Prostate gland (tissue), 2 donors: ENCODE data around the gene TRAF3IP3.

ENCODE experiments used
- POLR2A ChIP-seq: fragments of 450-650 bp; IDR thresholded peaks from one replicate; pipeline ENCODE4 v1.6.1; 2016; ENCODE audit warnings: antibody characterized with exemption, mild to moderate bottlenecking
- TF ChIP-seq, protein P1 (sequence below), 4 experiments: fragments of 200-600 bp in 2 of 4; fragments of 450-650 bp in 2 of 4; sonication (generic) in 2 of 4; IDR thresholded peaks; 1 replicate in 3 of 4; 2 replicates in 1 of 4; pipeline ENCODE4 v1.5.1; 2016 to 2019; ENCODE audit warnings: antibody characterized with exemption in 4 of 4, mild to moderate bottlenecking in 2 of 4, moderate library complexity in 2 of 4

DNA sequence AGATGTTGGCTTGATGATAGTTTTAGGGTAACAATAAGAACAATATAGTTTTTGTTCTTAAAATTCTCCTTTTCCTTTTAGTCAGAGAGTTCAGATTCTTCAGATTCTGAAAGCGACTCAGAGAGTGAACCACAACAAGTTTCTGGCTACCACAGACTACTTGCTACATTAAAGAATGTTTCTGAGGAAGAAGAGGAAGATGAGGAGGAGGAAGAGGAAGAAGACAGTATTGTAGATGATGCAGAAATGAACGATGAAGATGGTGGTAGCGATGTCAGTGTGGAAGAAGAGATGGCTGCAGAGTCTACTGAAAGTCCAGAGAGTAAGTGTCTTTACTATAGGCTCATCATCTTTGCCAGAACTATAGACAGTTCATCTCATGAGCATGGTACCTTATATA lies 74.9 kb downstream of the TRAF3IP3 start:
- TF ChIP-seq POLR2A, result no peak
- TF ChIP-seq, protein P1, sequence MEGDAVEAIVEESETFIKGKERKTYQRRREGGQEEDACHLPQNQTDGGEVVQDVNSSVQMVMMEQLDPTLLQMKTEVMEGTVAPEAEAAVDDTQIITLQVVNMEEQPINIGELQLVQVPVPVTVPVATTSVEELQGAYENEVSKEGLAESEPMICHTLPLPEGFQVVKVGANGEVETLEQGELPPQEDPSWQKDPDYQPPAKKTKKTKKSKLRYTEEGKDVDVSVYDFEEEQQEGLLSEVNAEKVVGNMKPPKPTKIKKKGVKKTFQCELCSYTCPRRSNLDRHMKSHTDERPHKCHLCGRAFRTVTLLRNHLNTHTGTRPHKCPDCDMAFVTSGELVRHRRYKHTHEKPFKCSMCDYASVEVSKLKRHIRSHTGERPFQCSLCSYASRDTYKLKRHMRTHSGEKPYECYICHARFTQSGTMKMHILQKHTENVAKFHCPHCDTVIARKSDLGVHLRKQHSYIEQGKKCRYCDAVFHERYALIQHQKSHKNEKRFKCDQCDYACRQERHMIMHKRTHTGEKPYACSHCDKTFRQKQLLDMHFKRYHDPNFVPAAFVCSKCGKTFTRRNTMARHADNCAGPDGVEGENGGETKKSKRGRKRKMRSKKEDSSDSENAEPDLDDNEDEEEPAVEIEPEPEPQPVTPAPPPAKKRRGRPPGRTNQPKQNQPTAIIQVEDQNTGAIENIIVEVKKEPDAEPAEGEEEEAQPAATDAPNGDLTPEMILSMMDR (IDR thresholded peaks at IDR 0.05), result no peak
